Adipocyte (in vitro differentiated cells): ENCODE data around the gene FADS6.

Experiments
- DNase-seq: peaks from one replicate; pipeline ENCODE4 v3.0.0-alpha.2; 2015; ENCODE audit warnings: low read depth
- H3K27me3 ChIP-seq: replicated peaks from 2 replicates; pipeline ENCODE4 v1.7.0; 2013; ENCODE audit warnings: mild to moderate bottlenecking, low read length, moderate library complexity; ENCODE audit not compliant: control insufficient read depth, insufficient read depth
- H3K36me3 ChIP-seq: 2 replicates; pipeline ENCODE4 v1.7.0; 2013; ENCODE audit warnings: low read length, mild to moderate bottlenecking, moderate library complexity; ENCODE audit not compliant: control insufficient read depth, insufficient read depth, severe bottlenecking
- H3K4me1 ChIP-seq: 2 replicates; pipeline ENCODE4 v1.7.0; 2013; ENCODE audit warnings: mild to moderate bottlenecking, low read length, moderate library complexity; ENCODE audit not compliant: control insufficient read depth, insufficient read depth
- H3K4me3 ChIP-seq: 2 replicates; pipeline ENCODE4 v1.7.0; 2013; ENCODE audit warnings: mild to moderate bottlenecking, low read length, moderate library complexity
- H3K9ac ChIP-seq: 2 replicates; pipeline ENCODE4 v1.7.0; 2013; ENCODE audit warnings: mild to moderate bottlenecking, low read length, moderate library complexity
- H3K9me3 ChIP-seq: 2 replicates; pipeline ENCODE4 v1.7.0; 2013; ENCODE audit warnings: mild to moderate bottlenecking, low read length, moderate library complexity; ENCODE audit not compliant: control insufficient read depth

FADS6 gene

DNA sequence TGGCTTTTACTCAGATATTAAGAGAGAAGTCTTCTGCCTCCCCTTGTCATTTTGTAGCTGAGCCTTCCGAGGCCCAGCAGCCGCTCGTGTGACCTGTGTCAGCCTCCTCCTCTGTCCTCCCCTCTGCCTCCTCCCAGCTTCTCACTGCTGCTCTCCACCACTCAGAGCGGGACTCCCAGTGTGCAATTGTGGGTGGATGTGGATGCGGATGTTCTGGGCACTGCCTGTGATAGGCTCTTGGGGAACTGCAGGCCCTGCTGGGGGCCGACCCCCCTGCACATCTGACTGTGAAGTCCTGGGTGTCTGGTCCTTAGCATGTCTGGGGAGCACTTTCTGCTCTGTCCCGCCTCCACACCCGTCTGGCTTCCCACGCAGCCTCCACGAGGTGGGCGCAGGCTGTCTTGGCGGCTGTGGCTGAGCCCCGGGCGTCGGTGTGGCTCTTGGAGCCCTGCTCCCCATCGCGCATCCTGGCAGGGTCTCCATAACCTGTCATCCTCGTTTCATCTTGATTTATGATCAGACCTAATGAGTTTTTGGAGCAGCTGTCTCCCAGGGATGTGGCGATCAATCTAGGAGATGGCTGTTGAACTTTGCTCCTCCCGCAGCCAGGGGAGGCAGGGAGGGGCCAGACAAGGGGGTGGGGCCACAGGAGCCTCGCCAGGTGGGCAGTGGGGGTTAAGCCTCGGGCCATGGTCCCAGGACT lies 61.8 kb downstream of the FADS6 start:
- Histone ChIP-seq H3K4me3 (no peak overlapping the region), H3K27me3 (no peaks in the 10 kb centered on the region), H3K4me1 (no peaks in the 10 kb centered on the region), H3K9ac (no peak overlapping the region), H3K36me3 (peaks cover 27% of the 10 kb centered on the region), H3K9me3 (no peaks in the 10 kb centered on the region)
- no peak for DNase-seq

DNA sequence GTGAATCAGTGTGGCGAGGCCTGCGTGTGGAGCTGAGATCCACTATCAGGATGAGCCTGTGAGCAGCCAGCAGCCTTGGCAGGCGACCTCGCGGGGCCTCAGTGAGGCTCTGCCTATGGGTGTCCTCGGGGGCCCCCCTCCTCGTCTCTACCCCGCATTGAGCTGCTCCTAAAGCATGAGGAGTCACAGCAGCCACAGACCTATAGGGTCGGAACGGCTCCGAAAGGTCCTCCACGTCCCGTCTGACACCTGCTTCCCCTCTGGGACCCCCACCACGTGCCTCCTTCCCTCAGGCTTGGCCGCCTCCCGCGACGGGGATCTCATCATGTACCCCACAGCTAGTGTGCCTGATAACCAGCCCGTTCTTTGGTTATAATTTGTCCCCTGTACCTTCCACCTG lies 62.6 kb downstream of the FADS6 start:
- no peak overlapping the region for H3K4me3 ChIP-seq
- no peaks in the 10 kb centered on the region for H3K9me3 ChIP-seq
- no peak overlapping the region for H3K9ac ChIP-seq
- no peak for DNase-seq
- H3K36me3 ChIP-seq = peaks cover 23% of the 10 kb centered on the region
- no peaks in the 10 kb centered on the region for H3K27me3 ChIP-seq
- no peaks in the 10 kb centered on the region for H3K4me1 ChIP-seq

DNA sequence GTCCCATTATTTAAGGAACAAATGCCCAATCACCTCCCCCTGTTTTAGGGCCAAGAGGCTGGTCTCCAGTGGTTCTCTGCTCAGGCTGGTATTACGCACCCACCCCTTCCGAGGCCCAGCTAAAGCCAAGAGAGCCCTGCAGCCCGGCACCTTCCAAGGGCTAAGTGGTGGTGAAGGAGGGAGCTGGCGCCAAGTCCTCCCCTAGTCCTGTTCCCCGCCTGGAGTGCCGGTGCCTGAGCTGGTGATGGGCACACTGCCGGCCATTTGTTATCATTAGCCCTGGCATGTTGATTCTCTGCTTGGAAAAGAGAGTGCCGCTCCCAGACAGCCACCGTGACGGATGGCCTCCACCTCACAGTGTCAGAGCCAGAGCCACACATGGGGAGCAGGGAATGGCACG lies 65.6 kb downstream of the FADS6 start:
- H3K9ac ChIP-seq = no peak overlapping the region
- no peak for DNase-seq
- H3K36me3 ChIP-seq = peaks cover 29% of the 10 kb centered on the region
- no peak overlapping the region for H3K4me3 ChIP-seq
- H3K4me1 ChIP-seq = peaks cover 10% of the 10 kb centered on the region
- no peaks in the 10 kb centered on the region for H3K9me3 ChIP-seq
- H3K27me3 ChIP-seq = no peaks in the 10 kb centered on the region
